ENCODE measurements around the gene ZNF484. TPM values are rescaled to one million over a fixed set of nuclear protein-coding genes. Genes with fewer than 3 reads are reported as not detected.

The ZNF484 gene
- polyA plus RNA-seq, 1 donor (not counting 4 experiments of a cell fraction or from before 2014, with no cell fraction given), result 4.0 TPM

DNA sequence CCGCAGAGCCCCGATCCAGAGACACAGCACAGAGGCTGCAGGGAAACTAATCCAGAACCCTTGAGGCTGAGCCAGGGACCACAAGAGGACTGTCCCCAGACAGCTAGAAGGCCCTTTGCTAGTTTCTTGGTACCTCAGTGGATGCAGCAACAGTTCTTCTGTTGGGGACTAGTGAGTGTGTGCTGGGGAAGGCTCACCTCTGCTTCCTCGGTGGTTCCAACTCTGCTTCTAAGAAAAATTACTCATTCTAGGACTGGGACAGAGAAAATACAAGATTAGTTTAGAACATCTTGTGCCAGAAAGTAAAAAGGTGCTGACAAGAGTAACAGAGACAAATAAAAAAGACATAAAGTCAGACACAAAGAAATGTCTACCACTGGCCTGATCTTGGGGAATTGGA is 19.5 kb upstream of the ZNF484 start:
- no peaks in the 10 kb centered on the region for H4K20me1 ChIP-seq (ENCODE audit: control insufficient read depth, extremely low read depth, insufficient read depth, low read length)
- no peaks in the 10 kb centered on the region for H3K36me3 ChIP-seq (ENCODE audit: control insufficient read depth in 2 of 2, extremely low read depth in 1 of 2, insufficient read depth in 2 of 2, low read length in 2 of 2)
- TF ChIP-seq EZH2 (IDR thresholded peaks at IDR 0.05; ENCODE audit: low read length), result no peak
- TF ChIP-seq, protein P1, sequence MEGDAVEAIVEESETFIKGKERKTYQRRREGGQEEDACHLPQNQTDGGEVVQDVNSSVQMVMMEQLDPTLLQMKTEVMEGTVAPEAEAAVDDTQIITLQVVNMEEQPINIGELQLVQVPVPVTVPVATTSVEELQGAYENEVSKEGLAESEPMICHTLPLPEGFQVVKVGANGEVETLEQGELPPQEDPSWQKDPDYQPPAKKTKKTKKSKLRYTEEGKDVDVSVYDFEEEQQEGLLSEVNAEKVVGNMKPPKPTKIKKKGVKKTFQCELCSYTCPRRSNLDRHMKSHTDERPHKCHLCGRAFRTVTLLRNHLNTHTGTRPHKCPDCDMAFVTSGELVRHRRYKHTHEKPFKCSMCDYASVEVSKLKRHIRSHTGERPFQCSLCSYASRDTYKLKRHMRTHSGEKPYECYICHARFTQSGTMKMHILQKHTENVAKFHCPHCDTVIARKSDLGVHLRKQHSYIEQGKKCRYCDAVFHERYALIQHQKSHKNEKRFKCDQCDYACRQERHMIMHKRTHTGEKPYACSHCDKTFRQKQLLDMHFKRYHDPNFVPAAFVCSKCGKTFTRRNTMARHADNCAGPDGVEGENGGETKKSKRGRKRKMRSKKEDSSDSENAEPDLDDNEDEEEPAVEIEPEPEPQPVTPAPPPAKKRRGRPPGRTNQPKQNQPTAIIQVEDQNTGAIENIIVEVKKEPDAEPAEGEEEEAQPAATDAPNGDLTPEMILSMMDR (optimal IDR thresholded peaks at IDR 0.05 in 1 of 3, IDR thresholded peaks at IDR 0.05 in 1 of 3, conservative IDR thresholded peaks at IDR 0.05 in 1 of 3; ENCODE audit: extremely low read depth in 1 of 3, insufficient read depth in 2 of 3, low read length in 3 of 3), result no peak
- no peaks in the 10 kb centered on the region for H3K9me1 ChIP-seq (ENCODE audit: control insufficient read depth, extremely low read depth, insufficient read depth, low read length)
- H2AFZ ChIP-seq (ENCODE audit: control insufficient read depth, low read length), result no peak overlapping the region
- no peaks in the 10 kb centered on the region for H3K27me3 ChIP-seq (ENCODE audit: control insufficient read depth, extremely low read depth, insufficient read depth, low read length)
- FAIRE-seq, result no peak
- no peaks in the 10 kb centered on the region for H3K4me1 ChIP-seq (ENCODE audit: control insufficient read depth, extremely low read depth, insufficient read depth, low read length)
- H3K4me3 ChIP-seq (ENCODE audit: control insufficient read depth in 2 of 3, extremely low read depth in 1 of 3, insufficient read depth in 2 of 3, low read depth in 1 of 3, low read length in 3 of 3), result no peak overlapping the region
- H3K4me2 ChIP-seq (ENCODE audit: control insufficient read depth, extremely low read depth, insufficient read depth, low read depth, low read length), result no peak overlapping the region
- no peak overlapping the region for H3K27ac ChIP-seq (ENCODE audit: control insufficient read depth, insufficient read depth, low read length)
- H3K79me2 ChIP-seq (ENCODE audit: control insufficient read depth, insufficient read depth, low read length), result no peaks in the 10 kb centered on the region
- dilution Hi-C loops (cut with MboI; ENCODE audit: extremely low pct_ligation_motif_present, low sequenced_read_pairs), result no loop called here
- no peaks in the 10 kb centered on the region for H3K9me3 ChIP-seq (ENCODE audit: control insufficient read depth, low read depth, low read length)
- no peak for DNase-seq (ENCODE audit: low read depth, low spot score)
- no peak overlapping the region for H3K9ac ChIP-seq (ENCODE audit: control insufficient read depth, extremely low read depth, insufficient read depth, low read length)

DNA sequence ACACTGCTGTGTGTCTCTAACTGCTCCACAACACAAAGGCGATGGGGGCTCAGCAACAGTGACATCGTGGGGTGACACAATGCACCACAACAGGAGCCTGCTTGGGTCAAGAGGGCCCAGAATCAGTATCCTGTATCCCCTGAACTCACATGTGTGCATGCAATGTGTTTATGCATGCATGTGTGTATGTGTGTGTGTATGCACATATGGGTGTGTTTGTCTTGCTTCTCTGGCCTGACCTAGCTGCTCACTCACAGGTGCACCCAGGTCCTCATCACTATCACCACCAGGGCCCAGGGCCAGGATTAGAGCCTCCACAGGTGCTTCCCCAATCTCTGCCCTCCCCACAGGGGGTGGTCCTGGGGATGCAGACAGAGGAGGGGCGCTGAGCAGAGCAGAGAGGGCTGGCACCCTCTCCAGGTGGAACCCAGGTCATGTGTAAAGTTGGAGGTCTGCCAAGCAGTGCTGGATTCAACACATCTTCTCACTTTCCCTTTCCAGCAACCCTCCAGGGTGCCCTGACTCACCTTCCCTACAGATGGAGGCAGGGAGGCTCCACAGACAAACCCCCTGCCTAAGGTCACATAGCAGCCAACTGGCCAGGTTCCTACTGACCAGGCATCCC is 18.1 kb upstream of the ZNF484 start:
- Histone ChIP-seq H3K36me3 (ENCODE audit: control insufficient read depth in 2 of 2, extremely low read depth in 1 of 2, insufficient read depth in 2 of 2, low read length in 2 of 2) (no peaks in the 10 kb centered on the region), H4K20me1 (ENCODE audit: control insufficient read depth, extremely low read depth, insufficient read depth, low read length) (no peaks in the 10 kb centered on the region), H3K9me1 (ENCODE audit: control insufficient read depth, extremely low read depth, insufficient read depth, low read length) (no peaks in the 10 kb centered on the region), H3K27ac (ENCODE audit: control insufficient read depth, insufficient read depth, low read length) (no peak overlapping the region), H3K4me3 (ENCODE audit: control insufficient read depth in 2 of 3, extremely low read depth in 1 of 3, insufficient read depth in 2 of 3, low read depth in 1 of 3, low read length in 3 of 3) (no peak overlapping the region), H3K27me3 (ENCODE audit: control insufficient read depth, extremely low read depth, insufficient read depth, low read length) (no peaks in the 10 kb centered on the region), H3K4me2 (ENCODE audit: control insufficient read depth, extremely low read depth, insufficient read depth, low read depth, low read length) (no peak overlapping the region), H3K4me1 (ENCODE audit: control insufficient read depth, extremely low read depth, insufficient read depth, low read length) (no peaks in the 10 kb centered on the region), H3K79me2 (ENCODE audit: control insufficient read depth, insufficient read depth, low read length) (no peaks in the 10 kb centered on the region), H3K9me3 (ENCODE audit: control insufficient read depth, low read depth, low read length) (no peaks in the 10 kb centered on the region), H2AFZ (ENCODE audit: control insufficient read depth, low read length) (no peak overlapping the region), H3K9ac (ENCODE audit: control insufficient read depth, extremely low read depth, insufficient read depth, low read length) (no peak overlapping the region)
- TF ChIP-seq, protein P1 (optimal IDR thresholded peaks at IDR 0.05 in 1 of 3, IDR thresholded peaks at IDR 0.05 in 1 of 3, conservative IDR thresholded peaks at IDR 0.05 in 1 of 3; ENCODE audit: extremely low read depth in 1 of 3, insufficient read depth in 2 of 3, low read length in 3 of 3), result no peak
- TF ChIP-seq EZH2 (IDR thresholded peaks at IDR 0.05; ENCODE audit: low read length), result no peak
- no peak for DNase-seq (ENCODE audit: low read depth, low spot score)
- FAIRE-seq, result no peak
- dilution Hi-C loops (cut with MboI; ENCODE audit: extremely low pct_ligation_motif_present, low sequenced_read_pairs), result no loop called here
